Lung (tissue), 12 donors: ENCODE measurements around the gene CEP131. TPM values are rescaled to one million over a fixed set of nuclear protein-coding genes. Genes with fewer than 3 reads are reported as not detected.

Experiments
- ATAC-seq: fragments of 200-7000 bp; cut with Tn5 transposase; one replicate; pipeline ENCODE4 v1.9.1; 2020; ENCODE audit warnings: moderate number of reproducible peaks; ENCODE audit not compliant: insufficient read depth, low FRiP score
- DNase-seq, 3 donors: peaks; one replicate each; pipeline ENCODE4 v3.0.0-alpha.2; 2013 to 2017
- H3K27ac ChIP-seq, 2 donors: one replicate each; pipeline ENCODE4 v1.5.1; 2013; ENCODE audit warnings: mild to moderate bottlenecking in 2 of 2, moderate library complexity in 2 of 2, control low read depth in 1 of 2, inconsistent platforms in 1 of 2, low read depth in 1 of 2, low read length in 1 of 2
- H3K27me3 ChIP-seq, 3 donors: one replicate each; pipeline ENCODE4 v1.5.1; 2013; ENCODE audit warnings: low read length in 2 of 3; ENCODE audit not compliant: control insufficient read depth in 3 of 3, insufficient read depth in 3 of 3
- H3K36me3 ChIP-seq, 4 donors: one replicate each; pipeline ENCODE4 v1.5.1; 2013; ENCODE audit warnings: low read length in 4 of 4, mild to moderate bottlenecking in 1 of 4, moderate library complexity in 1 of 4; ENCODE audit not compliant: control insufficient read depth in 4 of 4, insufficient read depth in 4 of 4
- H3K4me1 ChIP-seq, 5 donors: one replicate each; pipeline ENCODE4 v1.5.1; 2013; ENCODE audit warnings: low read length in 5 of 5, mild to moderate bottlenecking in 2 of 5, moderate library complexity in 1 of 5; ENCODE audit not compliant: control insufficient read depth in 5 of 5, insufficient read depth in 5 of 5
- H3K4me3 ChIP-seq: one replicate; pipeline ENCODE4 v1.5.1; 2013; ENCODE audit warnings: mild to moderate bottlenecking, control low read depth, moderate library complexity
- H3K9ac ChIP-seq, 2 donors: one replicate each; pipeline ENCODE4 v1.5.1; 2013; ENCODE audit warnings: low read length in 2 of 2, control low read depth in 1 of 2; ENCODE audit not compliant: insufficient read depth in 1 of 2
- H3K9me3 ChIP-seq, 4 donors: one replicate each; pipeline ENCODE4 v1.5.1; 2013; ENCODE audit warnings: low read length in 3 of 4, mild to moderate bottlenecking in 1 of 4, moderate library complexity in 1 of 4; ENCODE audit not compliant: control insufficient read depth in 4 of 4, insufficient read depth in 3 of 4
- WGBS, 2 donors: extraction: QIAGEN DNeasy Blood & Tissue Kit; methylation state at CpG; one replicate each; pipeline ENCODE4 v1.1.7; 2013; 5-methylcytosine and 5-hydroxymethylcytosine counted together
- polyA plus RNA-seq, 2 donors: library from polyadenylated mRNA; stranded (reverse); fragments of 200-250 nt; gene quantifications; one replicate each; pipeline ENCODE4 v1.2.1, GENCODE V29; 2013
- total RNA-seq, 2 donors: library from RNA; depleted of rRNA in 1 of 2; stranded (reverse); fragments of >200 nt in 1 of 2; gene quantifications; one replicate each; pipeline ENCODE4 v1.2.1, GENCODE V29; 2014 to 2021
- TF ChIP-seq, protein P1 (sequence below): IDR thresholded peaks from 2 replicates; pipeline ENCODE4 v1.5.1; 2012; ENCODE audit warnings: mild to moderate bottlenecking; ENCODE audit errors: control extremely low read depth, extremely low read depth
- donor health status: control.
- donor health status: control.
- donor health status: Bipolar disorder and iron deficiency.
- donor health status: healthy.
- donor health status: DM: yes; HTN: yes; CAD: no.

CEP131 gene
- total and polyA plus RNA-seq, 4 donors, result 7.0 to 14.5 (median 10.9) TPM

DNA sequence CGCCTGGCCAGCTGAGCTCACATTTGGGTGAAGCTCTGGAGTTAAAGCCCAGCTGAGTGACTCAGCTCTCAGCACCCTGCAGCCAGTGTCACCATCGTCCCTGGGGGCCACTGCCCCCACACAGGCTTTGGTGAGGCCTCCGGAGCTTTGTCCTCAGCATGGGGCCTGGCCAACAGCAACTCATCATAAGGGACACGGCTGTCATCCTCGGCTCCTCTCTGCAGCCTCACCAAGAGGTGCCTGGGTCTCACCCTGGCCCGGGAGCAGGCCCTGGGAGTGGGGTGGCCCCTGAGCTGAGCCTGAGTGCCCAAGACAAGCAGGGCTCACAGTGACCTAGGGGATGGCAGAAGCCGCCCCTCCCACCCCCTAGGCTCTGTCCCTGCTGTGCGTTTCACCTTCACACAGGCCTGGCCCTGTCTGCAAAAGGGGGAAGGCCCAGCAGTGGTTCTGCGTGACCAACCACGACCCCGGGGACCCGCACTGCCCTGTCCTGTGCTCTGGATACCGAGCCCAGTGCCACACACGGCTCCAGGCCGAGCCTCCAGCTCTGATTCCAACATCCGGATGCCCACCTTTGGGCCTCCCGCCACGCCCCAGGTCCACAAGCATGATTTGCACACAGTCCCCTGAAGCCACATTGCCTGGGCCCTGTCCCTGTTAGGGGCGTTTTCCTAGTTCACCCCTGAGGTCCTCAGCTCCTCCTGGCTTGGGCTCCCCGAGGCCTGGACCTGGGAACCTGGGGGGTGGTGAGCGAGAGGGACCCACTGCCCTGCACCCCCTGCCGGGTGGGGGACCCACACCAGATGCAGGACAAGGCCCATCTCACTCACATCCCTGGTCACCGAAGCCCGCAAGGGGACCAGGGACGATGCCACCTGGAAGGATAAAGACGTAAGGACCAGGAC lies 34.9 kb downstream of the CEP131 start:
- no peaks in the 10 kb centered on the region for H3K27me3 ChIP-seq
- H3K36me3 ChIP-seq, result peaks cover 0 to 15% (median 0%) of the 10 kb centered on the region in 4 donors
- no peak overlapping the region for H3K27ac ChIP-seq
- H3K4me3 ChIP-seq, result no peak overlapping the region
- no peak overlapping the region for H3K9ac ChIP-seq
- H3K9me3 ChIP-seq, result no peaks in the 10 kb centered on the region
- no peak for DNase-seq
- TF ChIP-seq, protein P1, sequence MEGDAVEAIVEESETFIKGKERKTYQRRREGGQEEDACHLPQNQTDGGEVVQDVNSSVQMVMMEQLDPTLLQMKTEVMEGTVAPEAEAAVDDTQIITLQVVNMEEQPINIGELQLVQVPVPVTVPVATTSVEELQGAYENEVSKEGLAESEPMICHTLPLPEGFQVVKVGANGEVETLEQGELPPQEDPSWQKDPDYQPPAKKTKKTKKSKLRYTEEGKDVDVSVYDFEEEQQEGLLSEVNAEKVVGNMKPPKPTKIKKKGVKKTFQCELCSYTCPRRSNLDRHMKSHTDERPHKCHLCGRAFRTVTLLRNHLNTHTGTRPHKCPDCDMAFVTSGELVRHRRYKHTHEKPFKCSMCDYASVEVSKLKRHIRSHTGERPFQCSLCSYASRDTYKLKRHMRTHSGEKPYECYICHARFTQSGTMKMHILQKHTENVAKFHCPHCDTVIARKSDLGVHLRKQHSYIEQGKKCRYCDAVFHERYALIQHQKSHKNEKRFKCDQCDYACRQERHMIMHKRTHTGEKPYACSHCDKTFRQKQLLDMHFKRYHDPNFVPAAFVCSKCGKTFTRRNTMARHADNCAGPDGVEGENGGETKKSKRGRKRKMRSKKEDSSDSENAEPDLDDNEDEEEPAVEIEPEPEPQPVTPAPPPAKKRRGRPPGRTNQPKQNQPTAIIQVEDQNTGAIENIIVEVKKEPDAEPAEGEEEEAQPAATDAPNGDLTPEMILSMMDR, result no peak
- 93% methylated on average over 26 of the region's 26 CpGs for WGBS, 2 donors
- no peaks in the 10 kb centered on the region for H3K4me1 ChIP-seq
- no peak for ATAC-seq

DNA sequence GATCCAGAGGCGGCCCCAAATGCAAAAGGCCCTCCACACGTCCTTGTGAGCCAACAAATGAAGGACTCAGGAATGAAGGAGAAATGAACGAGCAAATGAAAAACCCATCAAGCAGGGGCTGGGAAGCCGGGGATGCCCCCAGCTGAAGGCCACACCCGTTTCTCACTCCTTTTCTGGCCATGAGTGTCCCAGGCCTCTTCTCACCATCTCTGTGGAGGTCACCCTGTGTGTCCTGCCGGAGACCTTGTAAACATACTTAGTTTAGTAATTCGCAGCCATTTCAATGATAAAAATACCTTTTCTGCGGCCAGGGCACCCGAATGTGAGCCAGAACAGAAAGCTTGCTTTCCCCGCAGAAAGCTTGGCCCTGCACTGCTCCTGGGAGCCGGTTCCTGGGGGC lies 35.6 kb downstream of the CEP131 start:
- Histone ChIP-seq H3K4me3 (no peak overlapping the region), H3K27ac (no peak overlapping the region), H3K9ac (no peak overlapping the region), H3K27me3 (no peaks in the 10 kb centered on the region), H3K9me3 (no peaks in the 10 kb centered on the region), H3K36me3 (peaks cover 0 to 15% (median 0%) of the 10 kb centered on the region in 4 donors), H3K4me1 (no peaks in the 10 kb centered on the region)
- ATAC-seq (no peak), DNase-seq (no peak)
- TF ChIP-seq, protein P1, result no peak
- 92 to 94% methylated on average over 11 of the region's 11 CpGs for WGBS, 2 donors

DNA sequence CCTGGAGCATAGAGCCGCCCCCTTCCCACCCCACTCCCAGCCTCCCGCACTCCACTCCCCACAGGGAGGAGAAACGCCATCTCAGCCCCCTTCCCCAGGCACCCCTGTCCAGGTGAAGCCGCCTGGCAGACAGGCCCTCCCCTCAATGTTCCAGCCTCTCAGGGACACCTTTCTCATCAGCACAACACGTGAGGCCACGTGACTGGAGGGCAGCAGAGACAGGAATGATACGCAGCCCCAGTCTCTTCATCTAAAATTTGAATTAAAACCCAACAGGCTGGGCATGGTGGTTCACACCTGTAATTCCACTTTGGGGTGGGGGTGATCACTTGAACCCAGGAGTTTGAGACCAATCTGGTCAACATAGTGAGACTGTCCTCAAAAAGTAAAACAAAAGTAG lies 36.6 kb downstream of the CEP131 start:
- no peaks in the 10 kb centered on the region for H3K9me3 ChIP-seq
- H3K4me1 ChIP-seq, result no peaks in the 10 kb centered on the region
- DNase-seq, result no peak
- peaks cover 0 to 12% (median 0%) of the 10 kb centered on the region in 4 donors for H3K36me3 ChIP-seq
- no peak overlapping the region for H3K27ac ChIP-seq
- H3K27me3 ChIP-seq, result peaks cover 0 to 4% (median 0%) of the 10 kb centered on the region in 3 donors
- H3K4me3 ChIP-seq, result no peak overlapping the region
- no peak for ATAC-seq
- TF ChIP-seq, protein P1, result no peak
- WGBS, 2 donors, result 87 to 95% methylated on average over 7 of the region's 7 CpGs
- no peak overlapping the region for H3K9ac ChIP-seq
